Activated naive CD4-positive, alpha-beta T cell treated with anti-CD3 and anti-CD28 coated beads, Interleukin-2, amount 50 U/mL, for 72 hours (primary cell): Measurements from ENCODE around the gene TCAIM. TPM values are rescaled to one million over a fixed set of nuclear protein-coding genes. Genes with fewer than 3 reads are reported as not detected.
A peak's percentile ranks its signal among the peaks of the same experiment; 100 is the strongest.
"Not testable (repeated sequence)": the region's sequence is repeated elsewhere in the genome, so short reads cannot be mapped to it uniquely, and the experiment has no call there.

Experiments
- ATAC-seq, 2 donors: fragments of 150-1000 bp; cut with Tn5 transposase; 2 replicates each; pipeline ENCODE4 v1.10.0; 2021; ENCODE audit warnings: mild to moderate bottlenecking in 2 of 2, moderate library complexity in 2 of 2
- DNase-seq, 2 donors: peaks; one replicate each; pipeline ENCODE4 v3.0.0; 2021 to 2022; ENCODE audit warnings: low spot score in 2 of 2
- H3K27ac Mint-ChIP-seq, 2 donors: one replicate each; pipeline ENCODE4 v1.8.0; 2022; ENCODE audit warnings: mild to moderate bottlenecking in 2 of 2, mixed read lengths in 2 of 2
- H3K36me3 Mint-ChIP-seq, 2 donors: one replicate each; pipeline ENCODE4 v1.8.0; 2022; ENCODE audit warnings: mixed read lengths in 2 of 2
- H3K9me3 Mint-ChIP-seq, 2 donors: one replicate each; pipeline ENCODE4 v1.8.0; 2022; ENCODE audit warnings: mixed read lengths in 2 of 2
- total RNA-seq, 2 donors: library from RNA; stranded (reverse); gene quantifications; one replicate each; pipeline ENCODE4 v1.2.3, GENCODE V29; 2022

The TCAIM gene
- total RNA-seq, 2 donors from 2014 or later = 19.7 to 22.4 TPM

DNA sequence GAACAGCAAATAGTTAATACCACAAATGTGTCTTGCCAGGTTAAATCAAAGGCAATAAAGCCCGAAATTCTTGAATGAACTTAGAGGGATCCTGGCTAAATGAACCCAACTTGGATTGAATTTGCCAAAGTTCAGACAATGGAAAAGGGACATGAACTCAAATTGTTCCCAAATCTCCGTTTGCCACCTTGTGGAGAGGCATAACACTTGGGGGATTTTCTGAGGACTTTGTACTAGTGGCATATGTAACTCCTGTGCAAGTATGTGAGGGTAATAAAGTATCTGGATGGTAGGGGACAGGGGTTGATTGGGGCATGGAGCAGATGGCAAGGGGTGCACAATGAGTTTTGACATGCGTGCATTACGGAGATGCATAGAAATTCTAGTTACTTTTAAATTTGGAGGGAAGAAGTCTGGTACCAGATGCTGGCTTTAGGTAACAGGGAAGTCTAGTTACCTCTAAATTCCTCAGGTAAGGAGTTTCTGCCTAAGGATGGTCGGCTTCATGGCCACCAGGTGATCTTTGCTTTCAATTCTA is 1.2 kb upstream of the TCAIM start:
- peaks cover 5 to 10% of the 10 kb centered on the region in 2 donors for H3K36me3 Mint-ChIP-seq
- ATAC-seq (no peak), DNase-seq (no peak)
- peak overlapping the region; percentile 95 to 98 for H3K27ac Mint-ChIP-seq
- no peaks in the 10 kb centered on the region for H3K9me3 Mint-ChIP-seq

DNA sequence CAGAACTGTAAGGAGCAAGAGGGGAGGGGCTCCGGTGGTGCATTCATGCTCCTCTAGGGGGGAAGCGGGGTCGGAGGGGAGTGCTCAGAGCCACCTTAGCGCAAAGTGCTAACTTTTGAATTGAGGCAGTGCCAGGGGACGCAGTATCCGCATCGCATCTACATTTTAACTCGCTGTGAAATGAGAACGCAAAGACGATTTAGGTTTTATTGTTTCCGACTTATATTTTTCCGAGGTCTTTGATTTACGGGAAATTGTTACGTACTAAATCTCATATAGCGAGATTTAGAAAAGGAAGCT is 212 bp downstream of the TCAIM start:
- ATAC-seq = no peak
- peak overlapping the region; percentile 95 to 96 for H3K27ac Mint-ChIP-seq
- no peaks in the 10 kb centered on the region for H3K9me3 Mint-ChIP-seq
- H3K36me3 Mint-ChIP-seq = peaks cover 5 to 10% of the 10 kb centered on the region in 2 donors
- DNase-seq = no peak

DNA sequence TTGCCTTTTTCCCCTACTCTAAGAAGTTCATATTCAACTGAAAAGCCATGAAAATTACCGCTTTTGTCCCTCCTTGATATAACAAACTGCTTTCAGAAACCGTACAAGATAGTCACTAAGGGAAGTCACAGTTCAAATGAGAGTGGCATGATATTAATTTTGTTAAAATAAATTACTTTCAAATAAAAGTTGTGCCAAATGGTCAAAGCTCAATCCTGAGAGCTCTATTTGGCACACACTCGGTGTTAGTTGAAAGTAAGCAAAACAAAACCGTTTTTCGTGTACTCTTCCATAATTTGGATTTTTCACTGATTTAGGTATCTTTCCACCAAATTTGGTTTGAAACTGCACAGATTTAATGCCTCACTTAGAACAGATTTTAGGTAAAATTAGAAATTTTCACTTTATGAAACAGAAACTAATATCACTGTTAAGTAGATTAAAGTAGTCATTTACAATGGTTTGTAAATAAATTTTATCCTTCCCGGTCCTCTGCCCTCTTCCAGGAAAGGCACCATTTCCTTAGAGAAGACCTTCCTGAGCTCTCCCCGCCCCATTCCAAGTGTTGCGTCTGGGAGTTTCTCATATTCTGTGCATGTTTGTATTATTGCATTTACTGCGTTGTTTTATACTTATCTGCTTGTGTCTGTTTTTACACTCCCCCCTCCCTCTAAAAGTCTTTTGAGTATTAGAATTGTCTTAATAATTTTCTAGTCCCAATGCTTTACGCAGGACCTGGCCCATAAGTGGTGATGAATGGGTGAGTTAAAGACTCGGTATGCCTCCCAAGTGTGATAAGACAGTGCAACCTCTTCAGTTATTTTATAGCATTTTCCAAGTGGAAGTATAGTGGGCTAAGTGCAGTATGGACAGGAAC is 853 bp downstream of the TCAIM start:
- DNase-seq (no peak), ATAC-seq (no peak)
- Mint-ChIP-seq H3K9me3 (no peaks in the 10 kb centered on the region), H3K36me3 (peaks cover 5 to 10% of the 10 kb centered on the region in 2 donors), H3K27ac (peak overlapping the region; percentile 95 to 96)

DNA sequence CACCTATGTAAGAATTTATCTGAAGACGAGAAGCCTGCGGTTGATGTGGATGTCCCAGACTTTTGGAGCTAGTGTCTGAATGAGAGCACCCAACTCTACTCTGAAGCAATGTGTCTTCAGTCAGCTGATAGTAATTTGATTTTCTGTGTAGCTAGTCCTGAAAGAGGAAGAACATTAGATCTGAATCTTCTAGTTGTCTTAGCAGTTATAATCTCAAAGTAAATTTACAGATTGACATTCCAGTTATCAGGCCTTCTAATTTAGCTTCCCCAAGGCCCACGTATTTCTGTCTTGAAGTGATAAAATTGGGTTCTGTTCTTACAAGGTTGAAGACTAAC is 1.5 kb downstream of the TCAIM start:
- ATAC-seq = no peak
- peak overlapping the region; percentile 88 to 95 for H3K27ac Mint-ChIP-seq
- peaks cover 5 to 10% of the 10 kb centered on the region in 2 donors for H3K36me3 Mint-ChIP-seq
- no peaks in the 10 kb centered on the region for H3K9me3 Mint-ChIP-seq
- no peak for DNase-seq

DNA sequence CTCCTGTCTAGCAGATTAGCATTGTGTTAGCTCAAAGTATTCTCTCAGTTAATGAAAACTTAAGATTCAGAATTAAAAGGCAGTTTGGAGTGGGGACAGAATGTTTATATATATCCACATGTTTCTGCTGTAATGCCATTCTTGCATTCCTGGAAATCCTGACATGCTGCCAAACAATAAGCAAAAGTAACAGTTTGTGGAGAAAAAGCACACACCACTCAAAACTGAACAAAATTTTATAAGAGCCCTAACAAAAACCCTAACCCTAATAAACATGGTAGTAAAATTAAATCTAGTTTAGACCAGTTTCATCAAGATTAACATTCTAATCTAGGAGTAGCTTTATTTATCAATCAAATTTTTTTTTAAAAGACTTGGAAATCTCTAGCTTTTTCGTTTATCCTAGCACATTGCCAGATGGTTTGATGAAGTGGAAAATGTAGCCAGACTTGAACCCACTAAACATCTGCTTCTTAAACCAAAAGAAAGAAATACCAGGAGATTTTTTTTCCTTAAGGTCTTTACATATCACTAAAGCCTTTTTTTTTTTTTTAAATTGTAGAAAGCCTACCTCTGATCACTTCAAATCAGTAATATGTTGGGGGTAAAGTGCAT is 3.7 kb downstream of the TCAIM start:
- DNase-seq = no peak
- H3K9me3 Mint-ChIP-seq = no peaks in the 10 kb centered on the region
- no peak for ATAC-seq
- peaks cover 5 to 10% of the 10 kb centered on the region in 2 donors for H3K36me3 Mint-ChIP-seq
- H3K27ac Mint-ChIP-seq = no peak overlapping the region

DNA sequence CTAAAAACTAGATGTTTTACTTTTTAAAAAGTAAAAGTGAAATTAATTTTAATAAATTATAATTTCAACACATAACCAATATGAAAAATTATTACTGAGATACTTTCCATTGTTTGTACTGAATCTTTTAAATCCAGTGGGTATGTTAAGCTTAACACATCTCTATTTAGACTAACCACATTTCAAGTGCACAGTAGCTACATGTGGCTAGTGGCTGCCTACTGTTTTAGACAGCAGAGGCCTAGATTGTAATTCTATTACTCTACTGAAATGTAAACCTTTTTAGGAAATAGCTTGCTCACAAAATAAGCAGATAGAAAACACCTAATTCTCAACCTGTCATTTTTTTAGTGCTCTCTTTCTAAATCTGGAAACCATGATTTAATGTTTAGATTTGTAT is 4.9 kb downstream of the TCAIM start:
- ATAC-seq (no peak), DNase-seq (no peak)
- no peak overlapping the region for H3K27ac Mint-ChIP-seq
- no peaks in the 10 kb centered on the region for H3K9me3 Mint-ChIP-seq
- H3K36me3 Mint-ChIP-seq = peaks cover 5 to 10% of the 10 kb centered on the region in 2 donors

DNA sequence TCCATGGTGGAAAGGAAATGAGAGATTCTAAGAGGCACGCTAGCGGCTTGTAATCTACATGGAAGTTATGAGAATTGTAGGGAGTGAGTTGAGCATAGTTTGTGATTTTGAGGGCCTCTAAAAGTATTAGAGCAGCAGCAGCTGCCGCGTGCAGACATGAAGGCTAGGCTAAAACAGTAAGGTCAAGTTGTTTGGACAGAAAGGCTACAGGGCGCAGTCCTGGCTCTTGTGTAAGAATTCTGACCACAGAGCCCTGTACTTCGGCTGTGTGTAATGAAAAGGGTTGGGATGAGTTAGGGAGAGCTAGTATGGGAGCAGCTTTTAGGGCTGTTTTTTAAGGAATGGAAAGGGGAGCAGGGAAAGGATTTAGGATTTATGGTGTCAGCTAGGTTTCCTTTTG is 8.0 kb downstream of the TCAIM start:
- H3K9me3 Mint-ChIP-seq, ATAC-seq, H3K27ac Mint-ChIP-seq, DNase-seq, H3K36me3 Mint-ChIP-seq: not testable (repeated sequence)

DNA sequence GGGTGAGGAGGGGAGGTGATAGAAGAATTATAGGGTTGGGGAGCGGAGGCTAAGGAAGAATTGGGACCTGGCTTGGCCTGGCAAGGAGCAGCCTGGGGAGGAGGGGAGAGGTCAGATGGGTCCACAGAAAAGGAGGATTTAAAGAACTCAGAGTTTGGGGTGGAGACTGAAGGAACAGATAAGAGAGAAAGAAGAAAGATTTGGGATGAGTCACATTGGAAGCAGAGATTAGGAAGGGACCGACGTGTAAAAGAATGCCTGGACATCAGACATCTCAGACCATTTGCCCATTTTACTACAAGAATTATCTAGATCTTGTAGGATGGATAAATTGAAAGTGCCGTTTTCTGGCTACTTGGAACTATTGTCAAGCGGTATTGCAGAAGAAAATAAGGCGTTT is 10.4 kb downstream of the TCAIM start:
- DNase-seq (no peak), ATAC-seq (no peak)
- H3K27ac Mint-ChIP-seq = no peak overlapping the region
- H3K9me3 Mint-ChIP-seq = no peaks in the 10 kb centered on the region
- H3K36me3 Mint-ChIP-seq = no peaks in the 10 kb centered on the region

DNA sequence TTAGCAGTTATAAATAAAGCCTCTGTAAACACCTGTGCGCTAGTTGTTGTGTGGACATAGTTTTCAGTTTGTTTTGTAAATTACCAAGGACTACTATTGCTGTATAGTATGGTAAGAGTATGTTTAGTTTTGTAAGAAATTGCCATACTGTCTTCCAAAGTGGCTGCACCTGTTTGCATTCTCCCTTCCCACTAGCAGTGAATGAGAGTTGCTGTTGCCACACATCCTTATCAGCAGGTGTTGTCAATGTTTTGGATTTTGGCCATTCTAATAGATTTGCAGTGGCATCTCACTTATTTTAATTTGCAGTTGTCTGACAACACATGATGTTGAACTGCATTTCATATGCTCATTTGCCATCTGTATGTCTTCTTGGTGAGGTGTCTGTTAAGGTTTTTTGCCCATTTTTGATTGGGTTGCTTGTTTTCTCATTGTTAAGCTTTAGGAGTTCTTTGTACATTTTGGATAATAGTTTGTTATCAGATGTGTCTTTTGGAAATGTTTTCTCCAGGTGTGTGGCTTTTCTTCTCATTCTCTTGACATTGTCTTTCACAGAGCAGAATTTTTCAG is 14.9 kb downstream of the TCAIM start:
- Mint-ChIP-seq H3K27ac (no peak overlapping the region), H3K9me3 (no peaks in the 10 kb centered on the region), H3K36me3 (no peaks in the 10 kb centered on the region)
- ATAC-seq = no peak
- DNase-seq = no peak

DNA sequence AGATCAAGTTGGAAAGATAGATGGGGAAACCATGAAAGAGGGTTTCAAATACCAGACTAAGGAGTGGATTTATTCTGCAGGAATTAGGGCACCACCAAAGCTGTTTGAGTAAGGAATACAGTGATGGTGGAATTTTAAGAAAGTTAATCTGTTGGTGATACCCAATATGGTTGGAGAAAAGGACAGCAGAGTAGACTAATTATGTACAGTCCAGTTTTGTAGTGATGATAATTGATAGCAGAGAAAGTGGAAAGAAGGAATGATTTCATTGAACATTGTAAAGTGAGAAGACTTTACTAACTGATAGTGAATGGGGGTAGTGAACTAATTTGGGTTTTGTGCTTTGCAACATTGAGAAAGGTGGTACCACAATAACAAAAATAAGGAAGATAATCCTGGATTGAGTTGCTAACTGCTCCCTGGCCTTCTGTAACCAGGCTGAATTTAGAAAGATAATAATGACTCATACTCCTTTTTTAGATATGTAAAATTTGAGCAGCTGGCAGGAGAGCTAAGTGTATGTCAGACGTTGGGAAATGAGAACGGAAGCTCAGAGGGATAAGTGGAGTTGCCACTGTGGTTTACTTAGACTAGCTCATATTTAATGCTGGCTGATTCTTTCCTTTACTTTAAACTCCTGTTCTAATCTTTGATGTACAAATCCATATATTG is 16.9 kb downstream of the TCAIM start:
- DNase-seq (no peak), ATAC-seq (no peak)
- Mint-ChIP-seq H3K36me3 (no peaks in the 10 kb centered on the region), H3K9me3 (no peaks in the 10 kb centered on the region), H3K27ac (no peak overlapping the region)

DNA sequence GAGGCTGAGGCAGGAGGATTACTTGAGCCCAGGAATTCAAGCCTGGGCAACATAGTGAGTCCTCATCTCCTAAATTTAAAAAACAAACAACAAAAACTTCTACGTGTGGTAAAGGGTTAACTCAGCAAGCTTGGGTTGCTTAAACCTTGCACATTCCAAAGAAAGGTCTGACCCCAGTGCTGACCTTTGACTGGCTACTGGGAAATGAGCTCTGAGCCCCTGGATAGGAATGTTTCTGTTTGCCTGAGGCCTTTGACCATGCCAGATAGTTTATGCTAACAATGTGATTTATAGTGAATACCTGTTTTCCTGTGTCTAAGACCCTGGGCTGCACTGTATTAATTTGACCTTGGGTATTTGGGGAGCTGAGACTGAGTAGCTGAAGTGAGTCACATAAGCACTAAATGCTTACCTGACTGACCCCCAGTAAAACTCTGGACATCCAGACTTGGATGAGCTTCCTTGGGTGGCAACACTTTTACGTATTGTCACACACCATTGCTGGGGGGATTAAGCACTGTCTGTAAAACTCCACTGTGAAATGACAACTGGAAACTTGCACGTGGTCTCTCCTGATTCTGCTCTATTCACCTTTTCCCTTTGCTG is 20.7 kb downstream of the TCAIM start:
- DNase-seq (no peak), ATAC-seq (no peak)
- Mint-ChIP-seq H3K9me3 (no peaks in the 10 kb centered on the region), H3K36me3 (no peaks in the 10 kb centered on the region), H3K27ac (no peak overlapping the region)

DNA sequence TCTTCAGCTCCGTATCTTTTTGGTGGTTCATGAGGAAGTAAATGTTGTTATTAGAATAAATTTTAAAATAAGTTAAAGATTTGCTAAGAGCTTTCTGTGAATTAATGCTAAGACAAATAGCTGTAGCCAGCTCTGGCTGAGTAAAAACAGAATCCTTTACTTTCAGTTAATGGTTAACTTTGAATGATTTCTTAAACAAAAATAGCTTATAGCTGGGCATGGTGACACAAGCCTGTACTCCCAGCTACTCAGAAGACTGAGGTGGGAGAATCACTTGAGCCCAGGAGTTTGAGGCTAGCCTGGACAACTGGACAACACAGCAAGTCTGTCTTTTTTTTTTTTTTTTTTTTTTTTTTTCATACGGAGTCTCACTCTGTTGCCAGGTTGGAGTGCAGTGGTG is 25.0 kb downstream of the TCAIM start:
- no peak overlapping the region for H3K27ac Mint-ChIP-seq
- H3K36me3 Mint-ChIP-seq = peaks cover 0 to 3% of the 10 kb centered on the region in 2 donors
- ATAC-seq (no peak), DNase-seq (no peak)
- no peaks in the 10 kb centered on the region for H3K9me3 Mint-ChIP-seq

DNA sequence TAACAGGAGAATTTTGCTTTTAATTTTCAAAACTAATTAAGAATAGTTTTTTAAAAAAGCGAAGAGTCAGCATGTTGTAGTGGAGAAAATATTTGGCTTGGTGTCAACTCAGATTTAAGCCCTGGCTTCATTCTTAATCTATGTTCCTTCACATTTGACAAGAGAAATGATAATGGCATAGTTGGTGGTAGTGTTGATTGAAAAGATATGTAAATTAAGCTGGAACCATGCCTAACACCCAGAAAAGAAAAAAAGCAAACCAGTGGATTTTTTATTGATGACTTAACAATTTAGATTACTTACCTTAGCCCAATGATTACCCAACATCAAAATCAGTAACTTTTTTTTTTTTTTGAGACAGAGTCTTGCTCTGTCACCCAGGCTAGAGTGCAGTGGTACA is 27.4 kb downstream of the TCAIM start:
- no peak for ATAC-seq
- Mint-ChIP-seq H3K9me3 (no peaks in the 10 kb centered on the region), H3K27ac (no peak overlapping the region), H3K36me3 (peaks cover 0 to 5% of the 10 kb centered on the region in 2 donors)
- DNase-seq = no peak

DNA sequence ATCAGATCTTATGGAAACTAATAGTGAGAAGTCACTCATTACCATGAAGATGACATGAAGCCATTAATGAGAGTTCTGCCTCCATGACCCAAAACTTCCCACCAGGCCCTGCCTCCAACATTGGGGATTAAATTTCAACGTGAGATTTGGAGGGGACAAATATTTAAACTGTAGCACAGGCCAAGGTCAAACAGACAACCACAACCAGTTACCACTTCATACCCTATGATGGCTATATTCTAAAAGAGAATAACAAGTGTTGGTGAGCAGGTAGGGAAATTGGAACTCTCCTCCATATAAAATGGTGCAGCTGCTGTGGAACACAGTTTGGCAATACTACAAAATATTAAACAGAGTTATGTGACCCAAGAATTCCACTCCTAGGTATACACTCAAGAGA is 36.9 kb downstream of the TCAIM start:
- peaks cover 7 to 17% of the 10 kb centered on the region in 2 donors for H3K36me3 Mint-ChIP-seq
- ATAC-seq (no peak), DNase-seq (no peak)
- no peak overlapping the region for H3K27ac Mint-ChIP-seq
- H3K9me3 Mint-ChIP-seq = peaks cover 9 to 16% of the 10 kb centered on the region in 2 donors

DNA sequence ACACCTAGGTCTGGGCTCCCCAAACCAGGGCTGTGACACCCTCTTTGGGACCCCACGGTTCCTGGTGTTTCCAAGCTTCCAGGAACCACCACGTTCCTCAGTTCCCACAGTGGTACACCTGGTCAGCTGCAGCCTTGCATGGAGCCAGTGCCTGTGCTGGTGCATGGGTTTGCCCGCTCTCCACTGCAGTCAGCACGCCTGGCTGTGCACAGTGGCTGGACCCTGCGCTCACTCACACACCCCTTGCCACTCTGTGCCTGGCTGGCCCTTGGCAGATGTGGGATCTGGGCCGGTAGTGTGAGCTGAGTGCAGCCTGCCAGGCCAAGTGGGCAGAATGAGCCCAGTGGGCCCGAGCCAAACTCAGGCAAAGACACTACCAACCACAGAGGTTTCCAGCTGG is 48.8 kb downstream of the TCAIM start:
- Mint-ChIP-seq H3K36me3 (peaks cover 0 to 21% of the 10 kb centered on the region in 2 donors), H3K9me3 (peaks cover 1 to 7% of the 10 kb centered on the region in 2 donors), H3K27ac (no peak overlapping the region)
- ATAC-seq (no peak), DNase-seq (no peak)

DNA sequence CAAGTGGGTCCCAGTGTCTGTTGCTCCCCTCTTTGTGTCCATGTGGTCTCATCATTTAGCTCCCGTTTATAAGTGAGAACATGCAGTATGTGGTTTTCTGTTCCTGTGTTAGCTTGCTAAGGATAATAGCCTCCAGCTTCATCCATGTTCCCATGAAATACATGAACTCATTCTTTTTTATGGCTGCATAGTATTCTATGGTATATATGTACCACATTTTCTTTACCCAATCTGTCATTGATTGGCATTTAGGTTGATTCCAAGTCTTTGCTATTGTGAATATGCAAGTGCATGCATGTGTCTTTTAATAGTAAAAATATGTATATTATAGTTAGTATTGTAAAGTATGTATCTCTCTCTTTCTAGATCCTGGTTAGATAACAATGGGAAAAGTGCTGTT is 53.9 kb downstream of the TCAIM start:
- peaks cover 0 to 3% of the 10 kb centered on the region in 2 donors for H3K36me3 Mint-ChIP-seq
- H3K9me3 Mint-ChIP-seq = peaks cover 0 to 2% of the 10 kb centered on the region in 2 donors
- DNase-seq = no peak
- ATAC-seq = no peak
- no peak overlapping the region for H3K27ac Mint-ChIP-seq

DNA sequence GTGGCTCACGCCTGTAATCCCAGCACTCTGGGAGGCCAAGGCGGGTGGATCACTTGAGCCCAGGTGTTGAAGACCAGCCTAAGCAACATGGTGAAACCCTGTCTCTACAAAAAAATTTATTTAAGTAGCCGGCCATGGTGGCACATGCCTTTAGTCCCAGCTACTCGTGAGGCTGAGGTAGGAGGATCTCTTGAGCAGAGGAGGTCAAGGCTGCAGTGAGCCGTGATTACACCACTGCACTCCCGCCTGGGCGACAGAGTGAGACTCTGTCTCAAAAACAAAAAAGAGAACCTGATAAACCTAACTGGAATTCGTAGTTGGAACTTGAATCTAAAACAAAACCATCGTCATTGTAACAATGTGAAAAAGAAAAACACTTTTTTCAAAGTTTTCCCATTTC is 57.1 kb downstream of the TCAIM start:
- ATAC-seq (no peak), DNase-seq (no peak)
- peaks cover 0 to 2% of the 10 kb centered on the region in 2 donors for H3K9me3 Mint-ChIP-seq
- no peak overlapping the region for H3K27ac Mint-ChIP-seq
- H3K36me3 Mint-ChIP-seq = no peaks in the 10 kb centered on the region
